Peyer's patch (tissue), 4 donors: ENCODE data around the gene SLC37A3.

Source experiments
- POLR2A ChIP-seq, 2 donors: fragments of 450-650 bp; IDR thresholded peaks; one replicate each; pipeline ENCODE4 v1.5.1; 2017; ENCODE audit warnings: antibody characterized with exemption in 2 of 2, mild to moderate bottlenecking in 2 of 2, moderate library complexity in 2 of 2
- TF ChIP-seq, protein P1 (sequence below), 6 experiments: fragments of 450-650 bp in 4 of 6; fragments of 200-600 bp in 2 of 6; sonication (generic) in 1 of 6; IDR thresholded peaks; one replicate each; pipeline ENCODE4 v1.5.1; 2017 to 2019; ENCODE audit warnings: antibody characterized with exemption in 6 of 6, mild to moderate bottlenecking in 3 of 6, moderate library complexity in 1 of 6

DNA sequence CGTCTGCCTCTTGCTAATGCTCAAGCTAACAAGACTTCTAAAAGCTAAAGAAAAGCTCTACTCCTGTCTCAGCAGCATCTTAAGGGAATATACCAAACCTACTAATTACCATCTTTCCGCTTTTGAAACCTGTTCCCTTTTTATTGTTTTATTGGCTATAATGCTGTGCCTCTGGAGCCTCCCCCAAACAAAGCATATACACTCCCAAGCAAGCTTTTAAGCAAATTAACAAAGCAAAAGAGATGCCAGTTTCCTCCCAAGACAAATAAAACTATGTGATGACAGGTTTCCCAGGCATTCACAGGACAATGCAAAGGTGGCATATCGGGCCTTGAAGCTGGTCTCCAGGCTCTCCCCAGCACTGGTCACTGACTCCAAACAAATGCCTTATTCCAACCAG, 52.9 kb downstream of the SLC37A3 start:
- TF ChIP-seq, protein P1, sequence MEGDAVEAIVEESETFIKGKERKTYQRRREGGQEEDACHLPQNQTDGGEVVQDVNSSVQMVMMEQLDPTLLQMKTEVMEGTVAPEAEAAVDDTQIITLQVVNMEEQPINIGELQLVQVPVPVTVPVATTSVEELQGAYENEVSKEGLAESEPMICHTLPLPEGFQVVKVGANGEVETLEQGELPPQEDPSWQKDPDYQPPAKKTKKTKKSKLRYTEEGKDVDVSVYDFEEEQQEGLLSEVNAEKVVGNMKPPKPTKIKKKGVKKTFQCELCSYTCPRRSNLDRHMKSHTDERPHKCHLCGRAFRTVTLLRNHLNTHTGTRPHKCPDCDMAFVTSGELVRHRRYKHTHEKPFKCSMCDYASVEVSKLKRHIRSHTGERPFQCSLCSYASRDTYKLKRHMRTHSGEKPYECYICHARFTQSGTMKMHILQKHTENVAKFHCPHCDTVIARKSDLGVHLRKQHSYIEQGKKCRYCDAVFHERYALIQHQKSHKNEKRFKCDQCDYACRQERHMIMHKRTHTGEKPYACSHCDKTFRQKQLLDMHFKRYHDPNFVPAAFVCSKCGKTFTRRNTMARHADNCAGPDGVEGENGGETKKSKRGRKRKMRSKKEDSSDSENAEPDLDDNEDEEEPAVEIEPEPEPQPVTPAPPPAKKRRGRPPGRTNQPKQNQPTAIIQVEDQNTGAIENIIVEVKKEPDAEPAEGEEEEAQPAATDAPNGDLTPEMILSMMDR (IDR thresholded peaks at IDR 0.05), result no peak
- no peak for TF ChIP-seq POLR2A (IDR thresholded peaks at IDR 0.05)
